NCI-H510A treated with DMSO at 0.1 percent for 48 hours (cell line): ENCODE data around the gene UBE2V1.

Source experiments
- DNase-seq: peaks from one replicate; lab custom pipeline; 2025; lab: John Stamatoyannopoulos, UW

UBE2V1 gene

DNA sequence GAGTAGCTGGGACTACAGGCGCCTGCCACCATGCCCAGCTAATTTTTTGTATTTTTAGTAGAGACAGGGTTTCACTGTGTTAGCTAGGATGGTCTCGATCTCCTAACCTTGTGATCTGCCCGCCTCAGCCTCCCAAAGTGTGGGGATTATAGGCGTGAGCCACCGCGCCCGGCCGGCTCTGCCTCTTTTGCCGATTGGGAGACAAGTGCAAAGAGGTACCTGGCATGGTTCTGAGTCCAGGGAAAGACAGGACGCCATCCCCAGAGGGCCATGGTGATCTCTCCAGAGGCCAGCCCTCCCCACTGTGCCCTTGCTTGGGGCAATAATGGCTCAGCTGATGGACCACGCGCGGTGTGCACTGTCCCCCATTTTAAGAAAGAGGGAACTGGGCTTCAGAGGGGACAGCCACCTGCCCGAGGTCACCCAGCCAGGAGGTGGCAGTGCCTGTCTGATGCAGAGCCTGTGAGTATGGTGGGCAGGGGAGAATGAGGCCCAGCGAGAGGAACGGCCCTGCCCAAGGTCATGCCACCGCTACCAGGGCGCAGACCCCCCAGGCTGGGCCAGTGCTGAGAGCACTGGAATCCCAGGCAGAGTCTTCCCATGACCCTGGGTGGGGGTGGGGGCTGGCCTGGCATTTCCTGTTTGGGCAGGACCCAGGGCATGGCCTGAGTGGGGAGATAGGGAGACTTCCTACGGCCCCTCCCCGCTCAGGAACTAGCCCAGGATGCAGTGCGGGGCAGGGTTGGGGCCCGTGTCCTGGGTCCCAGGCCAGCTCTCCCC lies 69.2 kb downstream of the UBE2V1 start:
- no peak for DNase-seq

DNA sequence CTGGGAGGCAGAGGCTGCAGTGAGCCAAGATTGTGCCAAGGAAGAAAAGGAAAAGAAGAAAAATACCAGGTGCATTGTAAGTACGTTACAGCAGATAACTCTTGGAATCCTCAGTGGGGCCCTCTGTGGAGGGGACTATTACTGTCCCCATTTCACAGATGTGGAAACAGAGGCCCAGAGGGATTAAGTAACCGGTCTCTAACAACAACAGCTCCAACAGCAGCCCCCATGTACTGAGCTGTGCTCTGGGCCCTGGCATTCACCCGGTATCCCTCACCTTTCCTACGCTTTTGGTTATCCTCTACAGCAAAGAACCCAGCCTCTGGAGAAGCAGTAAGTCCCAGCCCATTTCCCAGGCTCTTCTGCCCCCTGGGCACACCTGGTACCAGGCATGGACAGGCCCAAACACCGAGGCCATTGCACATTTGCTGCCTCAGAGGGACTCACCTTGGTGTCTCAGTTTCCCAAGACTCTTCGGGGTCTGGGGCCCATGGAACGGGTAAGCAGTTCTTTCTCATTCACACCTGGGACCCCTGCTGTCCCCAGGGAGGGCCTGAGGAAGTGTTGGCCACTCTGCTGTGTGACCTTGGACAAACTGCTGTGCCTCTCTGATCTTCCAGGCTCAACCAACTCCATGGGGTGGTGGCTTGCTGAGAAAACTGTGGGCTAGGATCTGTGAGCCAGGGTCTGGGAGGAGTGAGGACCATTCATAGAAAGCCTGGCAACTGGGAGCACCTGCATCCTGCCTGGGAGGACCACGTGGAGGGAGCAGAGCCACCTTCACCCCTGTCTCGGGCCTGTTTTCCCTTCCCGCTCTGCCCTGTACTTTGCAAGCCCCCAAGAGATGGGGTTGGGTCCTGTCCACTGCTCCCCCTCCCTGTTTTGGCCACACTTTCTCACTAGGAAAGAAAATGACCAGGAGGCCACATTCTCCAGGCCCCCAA lies 70.3 kb downstream of the UBE2V1 start:
- no peak for DNase-seq

DNA sequence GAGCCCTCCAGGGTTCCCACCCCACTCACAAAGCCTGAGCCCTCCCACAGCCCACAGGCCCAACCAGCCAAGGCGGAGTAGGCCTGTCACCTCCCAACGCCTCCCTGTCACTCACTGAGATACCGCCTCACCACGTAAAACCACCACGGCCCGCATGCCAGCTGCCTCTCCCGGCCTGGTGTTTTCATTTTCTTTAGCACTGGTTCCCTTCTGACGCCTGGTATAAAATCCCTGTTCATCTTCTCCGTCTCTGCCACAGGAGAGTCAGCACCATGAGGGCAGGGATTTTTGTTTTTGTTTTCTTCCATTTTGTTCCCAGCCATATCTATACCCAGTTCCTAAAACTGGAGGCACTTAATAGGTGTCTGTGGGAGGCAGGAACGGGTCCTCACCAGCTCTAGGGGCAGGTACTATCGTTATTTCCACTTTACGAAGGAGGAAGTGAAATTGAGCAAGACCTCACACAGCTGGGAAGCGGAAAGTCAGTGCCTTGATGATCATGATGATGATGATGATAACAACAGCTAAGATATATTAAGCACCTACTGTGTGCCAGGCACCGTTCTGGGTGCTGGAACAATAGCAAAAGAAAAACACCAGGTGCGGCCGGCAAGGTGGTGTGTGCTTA lies 71.6 kb downstream of the UBE2V1 start:
- DNase-seq, result peak; percentile 42

DNA sequence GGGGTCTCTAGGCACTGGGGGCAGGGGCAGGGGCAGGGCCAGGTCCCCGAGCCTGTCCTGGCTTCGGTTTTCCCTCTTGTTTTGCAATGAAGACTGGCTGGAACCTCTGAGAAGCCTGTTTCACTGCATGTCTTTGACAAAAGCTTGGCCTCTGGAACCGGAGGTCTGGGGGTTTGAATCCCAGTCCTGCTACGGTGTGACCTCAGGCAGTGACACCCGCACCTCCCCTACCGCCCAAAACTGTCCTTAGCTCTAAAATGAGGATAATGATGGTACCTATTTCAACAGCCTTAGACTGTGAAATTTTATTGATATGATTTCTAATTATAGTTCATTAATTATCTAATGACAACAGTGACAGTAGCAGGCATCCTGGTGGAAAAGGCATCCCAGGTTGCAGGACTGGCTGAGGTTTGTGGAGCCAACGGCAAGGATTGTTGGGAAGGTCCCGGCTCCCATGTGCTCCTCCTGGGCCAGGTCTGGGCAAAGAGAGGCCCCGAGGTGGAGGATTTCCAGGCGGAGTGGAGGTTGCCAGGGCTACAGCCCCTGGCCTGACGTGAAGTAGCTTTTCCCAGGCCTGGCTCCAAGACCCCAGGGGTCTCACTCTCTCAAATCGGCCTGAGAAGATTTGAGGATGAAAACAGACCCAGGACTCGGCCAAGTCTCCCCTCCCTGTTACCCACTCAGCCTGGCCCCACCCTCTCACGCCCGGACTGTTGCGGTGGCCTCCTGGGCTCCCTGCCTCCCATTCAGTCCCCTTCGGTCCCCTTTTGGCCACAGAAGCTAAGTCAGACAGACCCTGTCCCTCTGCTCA lies 72.3 kb downstream of the UBE2V1 start:
- no peak for DNase-seq

DNA sequence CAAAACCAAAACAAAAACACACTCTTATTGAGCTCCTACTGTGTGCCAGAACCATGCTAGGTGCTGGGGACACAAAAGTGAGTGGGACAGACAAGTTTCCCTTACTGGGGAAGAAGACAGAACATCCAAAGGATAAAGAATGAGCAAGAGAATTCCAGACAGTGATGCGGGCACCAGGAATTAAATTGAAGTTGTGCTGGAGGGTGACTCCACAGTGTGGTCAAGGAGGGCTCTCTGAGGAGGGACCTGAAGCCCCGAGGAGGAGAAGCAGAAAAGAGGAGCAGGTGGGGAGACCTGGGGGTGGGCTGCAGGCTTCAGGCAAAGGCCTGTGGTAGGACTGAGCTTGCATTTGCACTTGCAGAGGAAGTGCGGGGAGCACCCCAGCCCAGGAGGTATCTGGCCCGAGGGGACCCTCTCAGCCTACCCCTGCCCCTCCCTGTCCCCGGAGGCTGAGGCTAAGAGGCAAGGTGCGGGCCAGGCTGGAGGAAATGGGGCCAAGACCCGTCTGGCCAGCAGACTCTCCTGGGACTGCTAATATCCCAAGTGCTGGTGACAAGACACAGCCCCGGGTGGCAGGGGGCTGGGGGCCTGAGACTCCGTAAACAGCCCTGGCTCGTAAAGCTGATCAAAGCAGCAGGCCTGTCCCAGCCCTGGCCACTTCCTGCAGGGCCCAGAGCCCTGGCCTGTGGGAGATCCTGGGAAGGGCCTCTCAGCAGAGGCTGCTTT lies 73.1 kb downstream of the UBE2V1 start:
- no peak for DNase-seq

DNA sequence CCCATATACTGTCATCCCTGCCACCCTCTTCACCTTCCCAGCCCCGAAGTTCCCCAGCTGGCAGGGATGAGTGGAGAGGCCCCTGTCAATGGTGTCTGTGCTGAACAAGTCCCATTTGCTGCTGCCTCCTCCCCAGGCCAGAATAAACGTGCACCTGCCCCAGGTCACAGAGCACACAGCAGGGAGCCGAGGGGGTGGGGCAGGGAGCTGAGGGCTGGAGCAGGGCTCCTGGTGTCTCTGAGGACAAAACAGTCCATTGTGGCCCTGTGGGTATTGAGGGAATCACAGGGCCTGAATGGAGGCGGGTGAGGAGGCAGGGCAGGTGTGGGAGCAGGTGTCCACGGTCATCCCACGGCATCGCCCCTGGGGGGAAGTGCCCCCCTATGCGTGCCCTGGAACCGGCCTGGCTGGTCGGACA lies 74.4 kb downstream of the UBE2V1 start:
- DNase-seq, result peak; percentile 91

DNA sequence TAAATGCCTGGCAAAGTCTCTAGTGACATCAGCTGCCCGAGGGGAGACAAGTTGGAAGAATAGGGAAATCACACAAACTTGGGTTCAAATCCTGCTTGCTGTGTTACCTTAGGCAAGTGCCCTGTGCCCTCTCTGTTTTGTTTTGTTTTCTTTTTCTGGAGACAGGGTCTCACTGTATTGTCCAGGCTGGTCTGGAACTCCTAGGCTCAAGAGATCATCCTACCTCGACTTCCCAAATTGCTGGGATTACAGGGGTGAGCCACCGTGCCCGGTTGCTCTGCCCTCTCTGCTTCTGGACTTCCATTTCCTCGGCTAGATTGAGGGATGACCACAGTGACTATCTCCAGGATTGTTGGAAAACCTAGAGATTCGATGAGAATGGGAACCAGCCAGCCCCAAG lies 74.8 kb downstream of the UBE2V1 start:
- no peak for DNase-seq

DNA sequence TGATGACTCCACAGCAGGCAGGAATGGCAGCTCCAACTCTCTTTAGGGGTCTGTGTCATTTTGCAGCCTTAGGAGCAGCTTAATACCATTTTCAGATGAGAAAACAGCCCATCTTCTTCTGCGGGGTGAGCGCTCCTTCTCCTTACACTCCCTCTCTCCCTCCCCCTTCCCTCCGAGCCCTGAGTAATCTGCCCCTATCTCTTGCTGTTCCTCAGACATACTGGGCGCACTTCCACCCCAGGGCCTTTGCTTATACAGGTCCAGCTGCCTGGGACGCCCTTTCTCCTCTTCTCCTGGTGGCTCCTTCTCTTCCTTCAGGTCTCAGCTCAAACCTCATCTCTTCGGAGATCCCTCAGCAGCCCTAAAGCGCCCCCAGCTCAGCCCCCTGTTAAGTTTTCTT lies 75.4 kb downstream of the UBE2V1 start:
- no peak for DNase-seq

DNA sequence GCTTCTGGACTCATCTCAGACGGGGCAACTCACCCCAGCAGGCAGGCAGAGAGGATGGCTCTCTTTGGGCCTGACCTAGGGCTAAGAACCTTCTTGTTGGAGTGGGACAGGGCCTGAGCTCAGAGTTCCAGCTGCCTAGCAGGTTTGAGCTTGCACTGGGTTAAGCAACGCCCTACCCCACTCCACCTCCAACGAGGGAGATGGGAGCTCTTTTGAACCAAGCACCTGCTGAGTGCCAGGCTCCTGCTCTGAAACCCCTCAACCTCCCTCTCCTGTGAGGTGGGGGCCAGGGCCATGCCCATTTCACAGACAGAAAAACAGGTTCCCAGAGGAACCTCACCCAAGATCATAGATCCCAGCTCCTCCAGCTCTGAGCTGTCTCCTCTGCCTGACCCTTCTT lies 75.8 kb downstream of the UBE2V1 start:
- peak; percentile 63 for DNase-seq

DNA sequence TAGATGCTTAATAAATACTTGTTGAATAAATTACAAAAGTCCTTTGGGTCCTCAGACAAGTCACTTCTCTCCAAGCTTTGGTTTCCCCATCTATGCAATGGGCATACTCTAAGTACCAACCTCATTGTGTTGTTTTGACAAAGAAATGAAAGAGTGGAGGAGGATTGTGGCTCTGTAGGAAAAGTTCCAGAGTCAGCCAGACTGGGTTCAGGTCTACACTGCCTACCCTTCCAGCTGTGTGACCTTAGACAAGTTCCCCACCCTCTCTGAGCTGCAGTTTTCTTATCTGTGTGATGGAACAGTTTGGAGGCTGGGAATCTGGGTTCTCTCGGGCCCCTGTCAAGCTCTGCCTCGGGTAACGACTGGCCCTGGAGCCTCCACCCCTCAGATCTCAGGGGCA lies 76.2 kb downstream of the UBE2V1 start:
- DNase-seq, result no peak

DNA sequence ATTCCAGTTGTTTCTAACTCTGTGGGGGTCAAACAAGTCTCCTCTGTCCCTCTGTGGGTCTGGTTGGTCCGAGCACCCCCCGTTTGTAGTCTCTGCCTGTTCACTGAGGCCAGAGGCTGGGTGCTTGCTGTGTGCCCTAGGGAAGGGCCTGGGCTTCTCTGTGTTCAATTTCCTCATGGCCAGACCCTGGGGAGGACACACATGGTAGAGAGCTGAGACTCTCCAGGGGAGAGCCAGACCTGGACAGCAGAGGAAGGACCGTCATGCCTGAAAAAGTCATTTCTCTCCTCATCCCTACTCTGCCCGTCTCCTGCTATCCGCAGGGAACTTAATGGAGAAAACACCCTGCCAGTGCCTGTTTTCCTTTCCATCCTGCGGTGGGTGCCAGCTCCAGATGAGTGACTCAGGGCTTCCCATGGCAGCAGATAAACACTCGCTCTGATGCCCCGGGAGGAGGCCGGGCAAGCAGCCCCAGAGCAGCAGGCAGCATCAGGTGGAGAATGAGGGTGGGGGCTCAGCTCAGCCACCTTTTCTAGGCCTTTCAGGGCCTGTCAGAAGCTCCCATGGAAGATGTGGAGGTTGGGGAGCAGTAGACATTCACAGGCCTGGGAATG lies 78.3 kb downstream of the UBE2V1 start:
- no peak for DNase-seq

DNA sequence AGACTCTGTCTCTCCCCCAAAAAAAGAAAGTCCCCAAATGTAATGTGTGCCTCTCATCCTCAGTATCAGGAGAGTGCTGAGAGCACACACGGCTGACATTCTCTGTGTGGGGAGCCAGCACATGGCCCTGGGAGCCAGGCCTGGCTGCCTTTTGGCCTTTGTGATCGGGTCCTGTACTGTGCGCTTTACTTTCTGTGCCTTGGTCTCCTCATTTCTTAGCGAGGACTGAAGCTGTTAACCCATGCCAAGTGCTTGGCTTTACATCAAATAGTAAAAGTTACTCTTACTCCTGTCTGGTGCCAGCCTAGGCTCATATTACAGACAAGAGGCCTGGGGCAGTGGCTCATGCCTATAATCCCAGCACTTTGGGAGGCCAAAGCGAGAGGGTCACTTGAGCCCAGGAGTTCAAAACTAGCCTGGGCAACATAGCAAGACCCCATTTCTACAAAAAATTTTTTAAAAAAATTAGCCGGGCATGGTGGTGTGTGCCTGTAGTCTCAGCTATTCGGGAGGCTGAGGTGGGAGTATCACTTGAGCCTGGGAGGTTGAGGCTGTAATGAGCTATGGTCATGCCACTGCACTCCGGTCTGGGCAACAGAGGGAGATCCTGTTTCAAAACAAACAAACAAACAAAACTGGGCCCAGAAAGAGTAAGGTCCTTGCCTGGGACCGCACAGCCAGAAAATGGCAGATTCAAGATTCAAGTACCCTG lies 79.8 kb downstream of the UBE2V1 start:
- no peak for DNase-seq
